GF-D8 (cell line): ENCODE data around the gene APBA3.
A peak's percentile ranks its signal among the peaks of the same experiment; 100 is the strongest.

Experiments
- DNase-seq: peaks from one replicate; lab custom pipeline; 2025; lab: John Stamatoyannopoulos, UW

The APBA3 gene

GRCh38 chr19:3788996-3789778 lies 27.7 kb upstream of the APBA3 start:
- DNase-seq: no peak

GRCh38 chr19:3785938-3786824 lies 24.7 kb upstream of the APBA3 start, which contains the start of gene MATK:
MATK (minus strand) TSS chr19:3786381; CDS start chr19:3785135, 1,246 bp downstream.
- DNase-seq: peak; percentile 12

- DNase-seq: no peak
Measured at GRCh38 chr19:3785451-3785937, 24.0 kb upstream of the APBA3 start.

- DNase-seq: no peak
Measured at GRCh38 chr19:3784607-3785450, 23.3 kb upstream of the APBA3 start.

GRCh38 chr19:3783660-3784584 lies 22.4 kb upstream of the APBA3 start:
- no peak for DNase-seq

- DNase-seq: no peak
Measured at GRCh38 chr19:3782903-3783302, 21.4 kb upstream of the APBA3 start.

GRCh38 chr19:3782330-3782729 lies 20.8 kb upstream of the APBA3 start:
- DNase-seq: no peak

- no peak for DNase-seq
Measured at GRCh38 chr19:3781603-3782002, 20.1 kb upstream of the APBA3 start.

GRCh38 chr19:3780786-3781304 lies 19.4 kb upstream of the APBA3 start:
- DNase-seq: no peak

- DNase-seq: no peak
Measured at GRCh38 chr19:3778899-3779723, 17.6 kb upstream of the APBA3 start.

- DNase-seq: no peak
Measured at GRCh38 chr19:3778104-3778867, 16.8 kb upstream of the APBA3 start.

- DNase-seq: no peak
Measured at GRCh38 chr19:3776479-3777040, 15.1 kb upstream of the APBA3 start.

GRCh38 chr19:3775831-3776230 lies 14.3 kb upstream of the APBA3 start:
- no peak for DNase-seq

GRCh38 chr19:3775374-3775711 lies 13.9 kb upstream of the APBA3 start:
- no peak for DNase-seq

- DNase-seq: no peak
Measured at GRCh38 chr19:3774621-3775373, 13.3 kb upstream of the APBA3 start.

GRCh38 chr19:3773814-3774515 lies 12.5 kb upstream of the APBA3 start:
- no peak for DNase-seq

GRCh38 chr19:3771906-3772455 lies 10.5 kb upstream of the APBA3 start, which contains the start of gene RAX2:
RAX2 (minus strand) TSS chr19:3772228; CDS start chr19:3771742, 486 bp downstream.
- DNase-seq: no peak
